Nephron (organoid): ENCODE results near the gene EIF3L.

Experiments used
- H3K27ac Mint-ChIP-seq, 3 experiments: 2 replicates each; pipeline ENCODE4 v1.8.0; 2020; ENCODE audit warnings: mixed read lengths in 3 of 3, mild to moderate bottlenecking in 2 of 3, moderate library complexity in 1 of 3
- H3K27me3 Mint-ChIP-seq: 2 replicates; pipeline ENCODE4 v1.8.0; 2021; ENCODE audit warnings: low read depth, mild to moderate bottlenecking, moderate library complexity, mixed read lengths
- H3K36me3 Mint-ChIP-seq: 2 replicates; pipeline ENCODE4 v1.8.0; 2020; ENCODE audit warnings: low read depth, mixed read lengths
- H3K4me1 Mint-ChIP-seq: 2 replicates; pipeline ENCODE4 v1.8.0; 2020; ENCODE audit warnings: mixed read lengths
- H3K4me3 Mint-ChIP-seq, 3 experiments: 2 replicates each; pipeline ENCODE4 v1.8.0; 2020; ENCODE audit warnings: mild to moderate bottlenecking in 3 of 3, mixed read lengths in 3 of 3, moderate library complexity in 2 of 3
- H3K9me3 Mint-ChIP-seq: 2 replicates; pipeline ENCODE4 v1.8.0; 2020; ENCODE audit warnings: mixed read lengths
- CTCF ChIP-seq, 3 experiments: fragments of 200-600 bp; sonication (generic); IDR thresholded peaks; one replicate each; pipeline ENCODE4 v1.5.0; 2021; ENCODE audit warnings: antibody characterized with exemption in 3 of 3; ENCODE audit not compliant: unreplicated experiment in 3 of 3

The EIF3L gene

GRCh38 chr22:37932821-37933578, 83.8 kb downstream of the EIF3L start:
- no peak for TF ChIP-seq CTCF (IDR thresholded peaks at IDR 0.05; ENCODE audit: unreplicated experiment in 3 of 3)
- Mint-ChIP-seq H3K9me3 (no peaks in the 10 kb centered on the region), H3K4me1 (peaks cover 11% of the 10 kb centered on the region), H3K4me3 (no peak overlapping the region), H3K36me3 (peaks cover 35% of the 10 kb centered on the region), H3K27me3 (no peaks in the 10 kb centered on the region), H3K27ac (no peak overlapping the region)

- H3K36me3 Mint-ChIP-seq: peaks cover 29% of the 10 kb centered on the region
- peaks cover 11% of the 10 kb centered on the region for H3K4me1 Mint-ChIP-seq
- H3K27ac Mint-ChIP-seq: peak overlapping the region in 2 of 3 experiments; percentile 40 to 66
- peak; percentile 85 to 92 (median 90) for TF ChIP-seq CTCF (IDR thresholded peaks at IDR 0.05; ENCODE audit: unreplicated experiment in 3 of 3)
- no peak overlapping the region for H3K4me3 Mint-ChIP-seq
- no peaks in the 10 kb centered on the region for H3K9me3 Mint-ChIP-seq
- no peaks in the 10 kb centered on the region for H3K27me3 Mint-ChIP-seq
Measured at GRCh38 chr22:37933711-37934376, 84.6 kb downstream of the EIF3L start.
